ENCODE measurements around the gene DNAH10.

Gene DNAH10

GRCh38 chr12:123963821-123964220 is 201.7 kb downstream of the DNAH10 start:
- no peaks in the 10 kb centered on the region; the same call in 1 of the 2 replicates for H3K27me3 ChIP-seq (ENCODE audit: insufficient read depth, low read length)
- no peaks in the 10 kb centered on the region for H3K36me3 ChIP-seq (ENCODE audit: insufficient read depth, low read length)

GRCh38 chr12:123965382-123965781 is 203.3 kb downstream of the DNAH10 start:
- Histone ChIP-seq H4K20me1 (ENCODE audit: insufficient read depth, low read length) (0 out of 2 replicates have a peak, but pooled peaks cover 5% of the 10 kb centered on the region), H3K4me3 (ENCODE audit: low read depth, low read length, poor library complexity, severe bottlenecking) (no peak overlapping the region), H3K4me2 (ENCODE audit: low read length) (no peak overlapping the region), H3K9me3 (ENCODE audit: low read length) (no peaks in the 10 kb centered on the region), H3K4me1 (ENCODE audit: insufficient read depth, low read length, severe bottlenecking) (no peaks in the 10 kb centered on the region), H3K27me3 (ENCODE audit: insufficient read depth, low read length) (no peaks in the 10 kb centered on the region; the same call in 1 of the 2 replicates), H3K9ac (ENCODE audit: low read length) (no peak overlapping the region), H3K9me2 (ENCODE audit: low read depth, low read length) (no peaks in the 10 kb centered on the region), H3K27ac (ENCODE audit: low read depth, low read length, poor library complexity, severe bottlenecking) (no peak overlapping the region), H3F3A (ENCODE audit: insufficient read depth, low read length) (no peaks in the 10 kb centered on the region), H3K79me2 (ENCODE audit: insufficient read depth, low read length) (no peaks in the 10 kb centered on the region), H3K36me3 (ENCODE audit: insufficient read depth, low read length) (no peaks in the 10 kb centered on the region), H2AFZ (ENCODE audit: low read length) (no peak overlapping the region)
- no peak for TF ChIP-seq CTCF (IDR thresholded peaks at IDR 0.05; ENCODE audit: low read length)
- TF ChIP-seq EZH2 (IDR thresholded peaks at IDR 0.05; ENCODE audit: borderline replicate concordance, low read length), result no peak

More at GRCh38 chr12:123963821-123964220, 201.7 kb downstream of the DNAH10 start:
- H4K20me1 ChIP-seq (ENCODE audit: insufficient read depth, low read length), result 0 out of 2 replicates have a peak, but pooled peaks cover 5% of the 10 kb centered on the region
- H3K9me3 ChIP-seq (ENCODE audit: low read length), result no peaks in the 10 kb centered on the region
- no peaks in the 10 kb centered on the region for H3F3A ChIP-seq (ENCODE audit: insufficient read depth, low read length)
- H3K79me2 ChIP-seq (ENCODE audit: insufficient read depth, low read length), result no peaks in the 10 kb centered on the region
- no peak overlapping the region for H2AFZ ChIP-seq (ENCODE audit: low read length)
- no peak overlapping the region for H3K27ac ChIP-seq (ENCODE audit: low read depth, low read length, poor library complexity, severe bottlenecking)
- no peaks in the 10 kb centered on the region for H3K4me1 ChIP-seq (ENCODE audit: insufficient read depth, low read length, severe bottlenecking)
- H3K4me2 ChIP-seq (ENCODE audit: low read length), result no peak overlapping the region
- TF ChIP-seq EZH2 (IDR thresholded peaks at IDR 0.05; ENCODE audit: borderline replicate concordance, low read length) (no peak), CTCF (IDR thresholded peaks at IDR 0.05; ENCODE audit: low read length) (no peak)
- H3K9me2 ChIP-seq (ENCODE audit: low read depth, low read length), result no peaks in the 10 kb centered on the region
- H3K9ac ChIP-seq (ENCODE audit: low read length), result no peak overlapping the region
- H3K4me3 ChIP-seq (ENCODE audit: low read depth, low read length, poor library complexity, severe bottlenecking), result no peak overlapping the region

- Histone ChIP-seq H3K27me3 (ENCODE audit: insufficient read depth, low read length) (no peaks in the 10 kb centered on the region; the same call in 1 of the 2 replicates), H3K4me3 (ENCODE audit: low read depth, low read length, poor library complexity, severe bottlenecking) (no peak overlapping the region), H3K9ac (ENCODE audit: low read length) (no peak overlapping the region), H3K4me1 (ENCODE audit: insufficient read depth, low read length, severe bottlenecking) (peaks cover 5% of the 10 kb centered on the region), H3K36me3 (ENCODE audit: insufficient read depth, low read length) (no peaks in the 10 kb centered on the region), H3K9me3 (ENCODE audit: low read length) (no peaks in the 10 kb centered on the region), H3F3A (ENCODE audit: insufficient read depth, low read length) (0 out of 2 replicates have a peak, but pooled peaks cover 4% of the 10 kb centered on the region), H3K79me2 (ENCODE audit: insufficient read depth, low read length) (no peaks in the 10 kb centered on the region), H3K4me2 (ENCODE audit: low read length) (no peak overlapping the region), H2AFZ (ENCODE audit: low read length) (no peak overlapping the region), H4K20me1 (ENCODE audit: insufficient read depth, low read length) (0 out of 2 replicates have a peak, but pooled peaks cover 5% of the 10 kb centered on the region), H3K27ac (ENCODE audit: low read depth, low read length, poor library complexity, severe bottlenecking) (no peak overlapping the region), H3K9me2 (ENCODE audit: low read depth, low read length) (no peaks in the 10 kb centered on the region)
- no peak for TF ChIP-seq EZH2 (IDR thresholded peaks at IDR 0.05; ENCODE audit: borderline replicate concordance, low read length)
- TF ChIP-seq CTCF (IDR thresholded peaks at IDR 0.05; ENCODE audit: low read length), result no peak
Observed at GRCh38 chr12:123966596-123966995, 204.5 kb downstream of the DNAH10 start.
